HL-60 (cell line): ENCODE data around the gene ASRGL1.
A peak's percentile ranks its signal among the peaks of the same experiment; 100 is the strongest.

Experiments used
- DNase-seq, 2 experiments: peaks; one replicate each; pipeline ENCODE4 v3.0.0-alpha.2; 2010 to 2020; ENCODE audit warnings: low read depth in 1 of 2, low spot score in 1 of 2
- H3K27ac ChIP-seq: fragments of 250-450 bp; sonication (Bioruptor Pico); replicated peaks from 2 replicates; pipeline ENCODE4 v1.5.1; 2020; ENCODE audit warnings: mild to moderate bottlenecking, moderate library complexity
- H3K27me3 ChIP-seq: fragments of 250-450 bp; sonication (Bioruptor Pico); 2 replicates; pipeline ENCODE4 v1.5.1; 2021; ENCODE audit warnings: mild to moderate bottlenecking, moderate library complexity; ENCODE audit not compliant: insufficient read depth, poor library complexity, severe bottlenecking
- H3K4me3 ChIP-seq: replicated peaks from 2 replicates; pipeline ENCODE4 v1.5.1; 2011; ENCODE audit warnings: mild to moderate bottlenecking, control low read depth, low read length; ENCODE audit not compliant: insufficient read depth
- CTCF ChIP-seq: IDR thresholded peaks from one replicate; pipeline ENCODE4 v1.5.1; 2011; ENCODE audit warnings: low read length, control low read depth, inconsistent platforms; ENCODE audit not compliant: insufficient read depth
- GABPA ChIP-seq: IDR thresholded peaks from 2 replicates; pipeline ENCODE4 v1.6.1; 2012; ENCODE audit warnings: low read depth
- POLR2AphosphoS5 ChIP-seq: IDR thresholded peaks from 2 replicates; pipeline ENCODE4 v1.6.1; 2012; ENCODE audit warnings: low read depth
- SPI1 ChIP-seq: IDR thresholded peaks from 2 replicates; pipeline ENCODE4 v1.6.1; 2012; ENCODE audit warnings: low read depth, mild to moderate bottlenecking, borderline replicate concordance
- long read RNA-seq: library from polyadenylated mRNA; unstranded; transcript quantifications from one replicate; pipeline ENCODE4 v2.0.0, GENCODE V29; 2020
- TF ChIP-seq, protein P1 (sequence below): IDR thresholded peaks from 2 replicates; pipeline ENCODE4 v1.6.1; 2012; ENCODE audit warnings: low read depth; ENCODE audit not compliant: insufficient replicate concordance

ASRGL1 gene
- long read RNA-seq, transcript ASRGL1-211 (6 exons, 1,161 nt), result minor isoform, 5 of 183 reads
- long read RNA-seq, transcript ASRGL1-201 (7 exons, 2,182 nt), result major isoform, 100 of 183 reads
- long read RNA-seq, transcript ASRGL1-202 (7 exons, 2,270 nt), result minor isoform, 33 of 183 reads
- long read RNA-seq, partial matches to known transcripts, result 19 of 183 reads
- long read RNA-seq, other reads (novel, unspliced or antisense), result 20 of 183 reads

- DNase-seq, result peak; percentile 79 to 84
- peak within 1 kb of the TSS; percentile 54 for H3K4me3 ChIP-seq
- H3K27me3 ChIP-seq, result no peaks in the 10 kb centered on the region
- H3K27ac ChIP-seq, result peak within 1 kb of the TSS; percentile 63
- no peak for TF ChIP-seq GABPA
- peak; percentile 32; the same call in 1 of the 2 replicates for TF ChIP-seq SPI1
- TF ChIP-seq POLR2AphosphoS5, result peak; percentile 60; the same call in 1 of the 2 replicates
- TF ChIP-seq CTCF, result no peak
- TF ChIP-seq, protein P1, sequence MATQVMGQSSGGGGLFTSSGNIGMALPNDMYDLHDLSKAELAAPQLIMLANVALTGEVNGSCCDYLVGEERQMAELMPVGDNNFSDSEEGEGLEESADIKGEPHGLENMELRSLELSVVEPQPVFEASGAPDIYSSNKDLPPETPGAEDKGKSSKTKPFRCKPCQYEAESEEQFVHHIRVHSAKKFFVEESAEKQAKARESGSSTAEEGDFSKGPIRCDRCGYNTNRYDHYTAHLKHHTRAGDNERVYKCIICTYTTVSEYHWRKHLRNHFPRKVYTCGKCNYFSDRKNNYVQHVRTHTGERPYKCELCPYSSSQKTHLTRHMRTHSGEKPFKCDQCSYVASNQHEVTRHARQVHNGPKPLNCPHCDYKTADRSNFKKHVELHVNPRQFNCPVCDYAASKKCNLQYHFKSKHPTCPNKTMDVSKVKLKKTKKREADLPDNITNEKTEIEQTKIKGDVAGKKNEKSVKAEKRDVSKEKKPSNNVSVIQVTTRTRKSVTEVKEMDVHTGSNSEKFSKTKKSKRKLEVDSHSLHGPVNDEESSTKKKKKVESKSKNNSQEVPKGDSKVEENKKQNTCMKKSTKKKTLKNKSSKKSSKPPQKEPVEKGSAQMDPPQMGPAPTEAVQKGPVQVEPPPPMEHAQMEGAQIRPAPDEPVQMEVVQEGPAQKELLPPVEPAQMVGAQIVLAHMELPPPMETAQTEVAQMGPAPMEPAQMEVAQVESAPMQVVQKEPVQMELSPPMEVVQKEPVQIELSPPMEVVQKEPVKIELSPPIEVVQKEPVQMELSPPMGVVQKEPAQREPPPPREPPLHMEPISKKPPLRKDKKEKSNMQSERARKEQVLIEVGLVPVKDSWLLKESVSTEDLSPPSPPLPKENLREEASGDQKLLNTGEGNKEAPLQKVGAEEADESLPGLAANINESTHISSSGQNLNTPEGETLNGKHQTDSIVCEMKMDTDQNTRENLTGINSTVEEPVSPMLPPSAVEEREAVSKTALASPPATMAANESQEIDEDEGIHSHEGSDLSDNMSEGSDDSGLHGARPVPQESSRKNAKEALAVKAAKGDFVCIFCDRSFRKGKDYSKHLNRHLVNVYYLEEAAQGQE, result no peak
Observed at GRCh38 chr11:62337303-62338181, at the start of gene ASRGL1. ASRGL1 (plus strand) TSS chr11:62337448; CDS start chr11:62337978, 530 bp downstream.

DNA sequence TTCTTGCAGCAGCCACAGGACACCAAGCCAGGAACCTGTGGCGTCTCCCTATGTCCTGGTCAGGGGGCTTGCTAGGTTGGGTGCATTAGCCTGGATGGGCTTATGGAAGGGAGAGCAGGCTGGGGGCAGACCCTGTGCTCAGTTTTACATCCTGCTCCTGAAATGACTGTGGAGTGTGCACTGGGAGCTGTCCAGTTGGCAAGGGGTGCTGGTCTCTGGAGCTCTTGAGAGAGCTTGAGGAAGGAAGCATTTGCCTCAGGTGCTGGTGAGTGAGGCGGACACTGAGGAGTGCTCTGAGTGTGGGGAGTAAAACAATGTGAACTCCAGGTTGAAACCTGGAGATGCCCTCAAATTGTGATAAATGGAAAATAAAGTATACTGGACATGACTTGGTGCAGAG is 41.7 kb upstream of the ASRGL1 start:
- TF ChIP-seq POLR2AphosphoS5, result no peak
- TF ChIP-seq, protein P1, result peak; percentile 95
- TF ChIP-seq CTCF, result no peak
- Histone ChIP-seq H3K27me3 (no peaks in the 10 kb centered on the region), H3K4me3 (no peak overlapping the region), H3K27ac (no peak overlapping the region)
- peak in 1 of 2 experiments; percentile 11 for DNase-seq

GRCh38 chr11:62298975-62299374 is 38.3 kb upstream of the ASRGL1 start, which contains the start of gene SCGB1D4:
SCGB1D4 (minus strand) TSS chr11:62299075; CDS start chr11:62299010, 65 bp downstream.
- Histone ChIP-seq H3K4me3 (no peak within 1 kb of the TSS), H3K27ac (no peak within 1 kb of the TSS), H3K27me3 (peaks cover 10% of the 10 kb centered on the region)
- DNase-seq, result no peak
- TF ChIP-seq, protein P1, result no peak
- TF ChIP-seq SPI1 (no peak), POLR2AphosphoS5 (no peak), CTCF (no peak), GABPA (no peak)
